GM12801 (cell line): Measurements from ENCODE around the gene SERPINB10.

Experiments used
- TF ChIP-seq, protein P1 (sequence below): IDR thresholded peaks from one replicate; pipeline ENCODE4 v1.5.1; 2011; ENCODE audit warnings: control low read depth; ENCODE audit not compliant: insufficient read length; ENCODE audit errors: extremely low read depth

The SERPINB10 gene, protein sequence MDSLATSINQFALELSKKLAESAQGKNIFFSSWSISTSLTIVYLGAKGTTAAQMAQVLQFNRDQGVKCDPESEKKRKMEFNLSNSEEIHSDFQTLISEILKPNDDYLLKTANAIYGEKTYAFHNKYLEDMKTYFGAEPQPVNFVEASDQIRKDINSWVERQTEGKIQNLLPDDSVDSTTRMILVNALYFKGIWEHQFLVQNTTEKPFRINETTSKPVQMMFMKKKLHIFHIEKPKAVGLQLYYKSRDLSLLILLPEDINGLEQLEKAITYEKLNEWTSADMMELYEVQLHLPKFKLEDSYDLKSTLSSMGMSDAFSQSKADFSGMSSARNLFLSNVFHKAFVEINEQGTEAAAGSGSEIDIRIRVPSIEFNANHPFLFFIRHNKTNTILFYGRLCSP

DNA sequence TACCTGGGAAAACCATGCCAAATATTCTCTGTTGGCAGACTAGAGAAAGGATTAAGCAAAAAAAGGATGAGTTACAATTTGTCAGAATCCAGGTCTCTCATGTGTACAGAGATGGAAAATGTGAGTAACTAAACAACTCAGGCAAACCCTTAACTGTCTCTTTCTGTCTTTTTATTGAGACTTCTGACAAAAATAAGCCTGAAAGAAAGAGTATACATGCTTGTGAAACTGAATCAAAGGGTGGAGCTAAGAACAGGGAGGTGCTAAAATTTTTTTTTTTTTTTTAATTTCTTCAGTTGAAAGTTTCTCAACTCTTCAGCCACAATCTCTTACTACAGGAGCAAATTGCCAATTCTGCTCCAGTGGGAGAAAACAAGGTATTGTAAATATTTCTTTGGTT, at the start of gene SERPINB10:
Gene SERPINB10 (plus strand): TSS at position 295 of the 400 bp plus-strand sequence. CDS start 7,553 bp downstream, outside the sequence.
- TF ChIP-seq, protein P1, sequence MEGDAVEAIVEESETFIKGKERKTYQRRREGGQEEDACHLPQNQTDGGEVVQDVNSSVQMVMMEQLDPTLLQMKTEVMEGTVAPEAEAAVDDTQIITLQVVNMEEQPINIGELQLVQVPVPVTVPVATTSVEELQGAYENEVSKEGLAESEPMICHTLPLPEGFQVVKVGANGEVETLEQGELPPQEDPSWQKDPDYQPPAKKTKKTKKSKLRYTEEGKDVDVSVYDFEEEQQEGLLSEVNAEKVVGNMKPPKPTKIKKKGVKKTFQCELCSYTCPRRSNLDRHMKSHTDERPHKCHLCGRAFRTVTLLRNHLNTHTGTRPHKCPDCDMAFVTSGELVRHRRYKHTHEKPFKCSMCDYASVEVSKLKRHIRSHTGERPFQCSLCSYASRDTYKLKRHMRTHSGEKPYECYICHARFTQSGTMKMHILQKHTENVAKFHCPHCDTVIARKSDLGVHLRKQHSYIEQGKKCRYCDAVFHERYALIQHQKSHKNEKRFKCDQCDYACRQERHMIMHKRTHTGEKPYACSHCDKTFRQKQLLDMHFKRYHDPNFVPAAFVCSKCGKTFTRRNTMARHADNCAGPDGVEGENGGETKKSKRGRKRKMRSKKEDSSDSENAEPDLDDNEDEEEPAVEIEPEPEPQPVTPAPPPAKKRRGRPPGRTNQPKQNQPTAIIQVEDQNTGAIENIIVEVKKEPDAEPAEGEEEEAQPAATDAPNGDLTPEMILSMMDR: no peak

DNA sequence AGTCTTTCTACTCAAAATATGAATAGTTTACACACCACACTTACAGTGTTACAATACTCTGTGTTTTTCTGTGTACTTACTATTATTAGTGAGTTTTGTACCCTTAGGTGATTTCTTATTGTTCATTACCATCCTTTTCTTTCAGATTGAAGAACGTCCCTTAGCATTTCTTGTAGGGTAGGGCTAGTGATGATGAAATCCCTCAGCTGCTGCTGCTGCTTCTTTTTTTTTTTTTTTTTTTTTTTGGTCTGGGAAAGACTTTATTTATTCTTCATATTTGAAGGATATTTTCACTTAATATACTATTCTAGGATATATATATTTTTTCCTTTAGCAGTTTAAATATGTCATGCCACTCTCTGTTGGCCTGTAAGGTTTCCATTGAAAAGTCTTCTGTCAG, 49.3 kb upstream of the SERPINB10 start:
- TF ChIP-seq, protein P1: no peak

DNA sequence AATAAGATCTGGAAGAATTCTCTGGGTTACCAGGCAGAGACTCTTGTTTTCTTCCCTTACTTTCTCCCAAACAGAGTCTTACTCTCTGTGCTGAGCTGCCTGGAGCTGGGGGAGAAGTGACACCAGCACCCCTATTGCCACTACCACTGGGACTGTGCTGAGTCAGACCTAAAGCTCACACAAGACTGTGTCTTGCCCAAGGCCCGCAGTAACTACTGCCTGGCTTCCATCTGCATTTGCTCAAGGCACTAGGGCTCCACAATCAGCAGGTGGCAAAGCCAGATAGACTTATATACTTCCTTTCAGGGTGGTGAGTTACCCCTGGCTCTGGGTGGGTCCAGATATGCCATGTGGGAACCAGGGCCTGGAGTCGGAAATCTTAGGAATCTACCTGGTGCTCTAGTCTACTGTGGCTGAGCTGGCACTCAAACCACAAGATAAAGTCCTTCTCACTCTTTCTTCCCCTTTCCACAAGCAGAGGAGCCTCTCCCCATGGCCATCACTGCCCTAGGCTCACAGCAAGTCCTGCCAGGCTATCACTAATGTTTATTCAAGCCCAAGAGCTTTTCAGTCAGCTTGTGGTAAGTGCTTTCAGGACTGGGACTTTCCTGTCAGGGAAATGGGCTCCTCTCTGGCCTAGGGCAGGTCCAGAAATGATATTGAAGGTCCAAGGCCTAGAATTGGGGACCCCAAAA, 47.8 kb upstream of the SERPINB10 start:
- TF ChIP-seq, protein P1: no peak

DNA sequence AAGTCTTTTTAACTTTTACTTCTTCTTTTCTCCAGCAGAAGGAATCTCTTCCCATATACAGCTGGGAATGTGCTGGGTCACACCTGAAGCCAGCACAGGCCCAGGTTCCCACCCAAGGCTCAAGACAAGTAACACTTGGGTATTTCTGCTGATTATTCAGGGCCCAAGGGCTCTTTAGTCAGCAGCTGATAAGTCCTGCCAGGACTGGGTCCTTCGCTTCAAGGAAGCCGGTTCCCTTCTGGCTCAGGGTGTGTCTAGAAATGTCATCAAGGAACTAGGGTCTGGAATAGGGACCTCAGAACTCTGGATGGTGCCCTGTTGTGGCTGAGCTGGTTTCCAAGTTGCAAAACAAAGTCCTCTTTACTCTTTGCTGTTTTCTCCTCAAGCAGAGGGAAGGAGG, 47.2 kb upstream of the SERPINB10 start:
- TF ChIP-seq, protein P1: no peak

DNA sequence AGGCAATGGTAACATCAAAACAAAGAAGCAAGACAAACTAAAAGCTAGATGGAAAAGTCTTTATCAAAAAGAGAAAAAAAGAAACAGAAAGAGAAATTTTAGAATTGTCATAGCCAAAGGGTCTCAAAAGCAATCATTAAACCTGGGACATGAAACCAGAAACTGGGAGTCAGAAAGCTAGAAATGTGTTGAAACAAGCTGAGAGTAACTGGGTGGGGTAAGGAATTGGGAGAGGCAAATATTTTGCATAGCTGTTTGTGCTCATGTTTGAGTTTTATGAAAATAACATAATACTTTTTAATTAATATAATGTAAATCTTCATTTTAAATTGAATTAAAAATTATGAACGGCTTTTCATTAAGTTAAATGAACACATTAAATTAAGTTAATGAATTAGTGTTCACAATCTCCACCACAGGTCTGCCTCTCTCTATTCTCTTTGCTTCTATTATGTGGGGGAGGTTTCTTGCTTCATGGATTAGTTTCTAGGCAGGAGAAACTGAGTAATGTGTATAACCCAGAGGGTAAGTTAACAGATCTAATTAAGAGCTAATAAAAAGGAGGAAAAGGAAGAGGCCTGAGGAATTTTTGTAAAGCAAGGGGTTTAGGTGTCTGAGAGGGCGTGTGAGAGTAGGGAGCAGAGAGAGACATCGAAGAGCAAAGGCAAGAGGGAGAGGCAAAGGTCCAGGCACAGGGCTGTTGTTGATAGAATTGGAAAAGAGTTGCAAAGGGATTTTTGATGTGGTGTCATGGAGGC, 40.2 kb upstream of the SERPINB10 start:
- TF ChIP-seq, protein P1: no peak

DNA sequence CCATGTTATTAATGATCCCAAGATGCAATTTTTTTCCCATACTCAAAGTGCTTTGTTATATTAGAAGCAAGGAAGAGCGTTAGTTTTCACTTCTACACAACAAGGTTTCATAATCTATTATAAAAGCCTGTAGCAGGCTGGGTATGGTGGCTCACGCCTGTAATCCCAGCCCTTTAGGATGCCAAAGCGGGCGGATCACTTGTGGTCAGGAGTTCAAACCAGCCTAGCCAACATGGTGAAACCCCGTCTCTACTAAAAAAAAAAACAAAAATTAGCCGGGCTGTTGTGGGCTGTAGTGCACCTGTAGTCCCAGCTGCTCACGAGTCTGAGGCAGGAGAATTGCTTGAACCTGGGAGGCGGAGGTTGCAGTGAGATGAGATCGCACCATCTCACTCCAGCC, 39.2 kb upstream of the SERPINB10 start:
- TF ChIP-seq, protein P1: no peak

DNA sequence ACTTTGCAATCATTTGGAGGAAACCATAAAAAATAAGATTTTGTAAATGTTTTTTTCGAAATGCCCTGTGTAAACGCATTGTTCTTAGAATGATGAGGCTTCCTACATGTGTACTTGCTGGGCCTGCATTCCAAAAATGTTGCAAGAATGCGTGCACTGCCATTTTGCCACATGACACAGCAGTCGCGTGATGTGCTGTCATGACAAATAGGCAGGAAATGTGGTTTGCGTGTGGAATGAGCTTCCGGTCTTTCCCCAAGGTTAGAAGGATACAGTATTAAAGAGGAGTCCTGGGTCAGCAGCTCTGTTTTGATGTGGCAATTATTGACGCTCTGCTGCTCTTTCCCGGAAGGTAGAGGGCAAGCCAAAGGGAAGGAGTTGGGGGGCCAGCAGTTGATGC, 38.4 kb upstream of the SERPINB10 start:
- TF ChIP-seq, protein P1: no peak
